Stimulated activated CD8-positive, alpha-beta memory T cell treated with anti-CD3 and anti-CD28 coated beads, Interleukin-12 subunit alpha, Interleukin-12 subunit beta, amount 100 ng/mL, for 4 hours (primary cell): Measurements from ENCODE around the gene HMCN2.

Experiments used
- DNase-seq: peaks from one replicate; pipeline ENCODE4 v3.0.0-alpha.2; 2020; ENCODE audit warnings: low read depth

HMCN2 gene

GRCh38 chr9:130451509-130452388 is 186.2 kb downstream of the HMCN2 start:
- DNase-seq: no peak

- DNase-seq: no peak
These were observed 187.3 kb downstream of the HMCN2 start for GRCh38 chr9:130452835-130453234.

- DNase-seq: no peak
These were observed 187.9 kb downstream of the HMCN2 start for GRCh38 chr9:130453487-130453886.

- no peak for DNase-seq
These were observed 188.7 kb downstream of the HMCN2 start for GRCh38 chr9:130454096-130454811.

- no peak for DNase-seq
These were observed 189.3 kb downstream of the HMCN2 start for GRCh38 chr9:130454812-130455325.

- no peak for DNase-seq
These were observed 192.7 kb downstream of the HMCN2 start for GRCh38 chr9:130458027-130458803.

- no peak for DNase-seq
These were observed 193.2 kb downstream of the HMCN2 start for GRCh38 chr9:130458804-130459067.

GRCh38 chr9:130459151-130459550 is 193.6 kb downstream of the HMCN2 start:
- DNase-seq: no peak

- no peak for DNase-seq
These were observed 194.5 kb downstream of the HMCN2 start for GRCh38 chr9:130459941-130460669.

- DNase-seq: peak; percentile 31
These were observed 195.7 kb downstream of the HMCN2 start for GRCh38 chr9:130461218-130461630.

GRCh38 chr9:130461731-130462130 is 196.2 kb downstream of the HMCN2 start:
- DNase-seq: no peak

- DNase-seq: no peak
These were observed 197.4 kb downstream of the HMCN2 start for GRCh38 chr9:130462685-130463540.

- no peak for DNase-seq
These were observed 198.5 kb downstream of the HMCN2 start for GRCh38 chr9:130463763-130464745.

- no peak for DNase-seq
These were observed 200.0 kb downstream of the HMCN2 start for GRCh38 chr9:130465383-130466096.

GRCh38 chr9:130466537-130467217 is 201.1 kb downstream of the HMCN2 start:
- DNase-seq: no peak

- no peak for DNase-seq
These were observed 201.8 kb downstream of the HMCN2 start for GRCh38 chr9:130467316-130467715.

GRCh38 chr9:130468566-130468965 is 203.0 kb downstream of the HMCN2 start:
- no peak for DNase-seq

GRCh38 chr9:130470269-130470668 is 204.7 kb downstream of the HMCN2 start:
- no peak for DNase-seq
